OCI-LY3 (cell line): ENCODE results near the gene TPRG1.

Experiments
- EZH2phosphoT487 ChIP-seq: fragments of 200-600 bp; shearing (Covaris generic); IDR thresholded peaks from 2 replicates; pipeline ENCODE4 v1.6.1; 2018; ENCODE audit warnings: antibody characterized with exemption, mixed run types, low read depth
- TF ChIP-seq, protein P1 (sequence below): fragments of 200-600, 300-600 bp; sonication (generic); IDR thresholded peaks from 2 replicates; pipeline ENCODE4 v1.5.1; 2014; ENCODE audit warnings: antibody characterized with exemption, low read length, low read depth

DNA sequence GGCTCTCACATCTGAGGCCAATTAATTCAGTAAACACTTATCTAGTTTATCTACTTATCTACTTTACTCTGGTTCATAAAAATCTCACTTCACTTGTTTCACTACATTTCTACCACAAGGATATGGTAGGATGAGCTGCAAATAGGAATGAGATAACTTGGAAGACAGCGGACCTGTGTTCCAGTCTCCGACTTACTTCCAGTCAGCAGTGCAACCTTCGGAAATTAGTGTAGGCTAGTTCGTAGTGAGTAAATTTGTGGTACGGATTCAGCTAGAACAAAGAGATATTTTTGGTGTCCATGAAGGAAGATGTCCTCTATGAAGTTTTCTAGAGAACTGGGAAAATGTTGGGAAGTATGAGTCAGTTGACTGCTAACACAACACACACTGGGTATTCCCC, 66.3 kb downstream of the TPRG1 start:
- TF ChIP-seq, protein P1, sequence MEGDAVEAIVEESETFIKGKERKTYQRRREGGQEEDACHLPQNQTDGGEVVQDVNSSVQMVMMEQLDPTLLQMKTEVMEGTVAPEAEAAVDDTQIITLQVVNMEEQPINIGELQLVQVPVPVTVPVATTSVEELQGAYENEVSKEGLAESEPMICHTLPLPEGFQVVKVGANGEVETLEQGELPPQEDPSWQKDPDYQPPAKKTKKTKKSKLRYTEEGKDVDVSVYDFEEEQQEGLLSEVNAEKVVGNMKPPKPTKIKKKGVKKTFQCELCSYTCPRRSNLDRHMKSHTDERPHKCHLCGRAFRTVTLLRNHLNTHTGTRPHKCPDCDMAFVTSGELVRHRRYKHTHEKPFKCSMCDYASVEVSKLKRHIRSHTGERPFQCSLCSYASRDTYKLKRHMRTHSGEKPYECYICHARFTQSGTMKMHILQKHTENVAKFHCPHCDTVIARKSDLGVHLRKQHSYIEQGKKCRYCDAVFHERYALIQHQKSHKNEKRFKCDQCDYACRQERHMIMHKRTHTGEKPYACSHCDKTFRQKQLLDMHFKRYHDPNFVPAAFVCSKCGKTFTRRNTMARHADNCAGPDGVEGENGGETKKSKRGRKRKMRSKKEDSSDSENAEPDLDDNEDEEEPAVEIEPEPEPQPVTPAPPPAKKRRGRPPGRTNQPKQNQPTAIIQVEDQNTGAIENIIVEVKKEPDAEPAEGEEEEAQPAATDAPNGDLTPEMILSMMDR: no peak
- no peak for TF ChIP-seq EZH2phosphoT487
